Neutrophil (primary cell): ENCODE data around the gene GRXCR1.

Experiments used
- H3K27ac ChIP-seq: fragments of 200-600 bp; sonication (generic); 2 replicates; pipeline ENCODE4 v1.5.1; 2016; ENCODE audit warnings: mild to moderate bottlenecking, moderate library complexity
- H3K27me3 ChIP-seq: fragments of 200-600 bp; sonication (generic); 2 replicates; pipeline ENCODE4 v1.6.0; 2016; ENCODE audit warnings: mild to moderate bottlenecking
- H3K36me3 ChIP-seq: fragments of 200-600 bp; sonication (generic); 2 replicates; pipeline ENCODE4 v1.5.1; 2017
- H3K4me1 ChIP-seq, 2 experiments: fragments of 200-600 bp in 1 of 2; sonication (generic) in 1 of 2; 1 replicate in 1 of 2; 2 replicates in 1 of 2; pipeline versions ENCODE4 v1.5.1 to v1.6.1; 2013 to 2016; ENCODE audit warnings: low read depth in 1 of 2, low read length in 1 of 2, mild to moderate bottlenecking in 1 of 2, moderate library complexity in 1 of 2; ENCODE audit not compliant: control insufficient read depth in 1 of 2, insufficient read depth in 1 of 2
- H3K4me3 ChIP-seq, 2 experiments: fragments of 200-600 bp in 1 of 2; sonication (generic) in 1 of 2; 1 replicate in 1 of 2; 2 replicates in 1 of 2; pipeline ENCODE4 v1.5.1; 2013 to 2016; ENCODE audit warnings: low read depth in 1 of 2, low read length in 1 of 2, mild to moderate bottlenecking in 1 of 2, moderate library complexity in 1 of 2
- H3K9me3 ChIP-seq: fragments of 200-600 bp; sonication (generic); 2 replicates; pipeline ENCODE4 v1.5.1; 2016
- TF ChIP-seq, protein P1 (sequence below): fragments of 200-600 bp; sonication (generic); IDR thresholded peaks from 2 replicates; pipeline ENCODE4 v1.5.1; 2016; ENCODE audit warnings: antibody characterized with exemption

GRXCR1 gene

DNA sequence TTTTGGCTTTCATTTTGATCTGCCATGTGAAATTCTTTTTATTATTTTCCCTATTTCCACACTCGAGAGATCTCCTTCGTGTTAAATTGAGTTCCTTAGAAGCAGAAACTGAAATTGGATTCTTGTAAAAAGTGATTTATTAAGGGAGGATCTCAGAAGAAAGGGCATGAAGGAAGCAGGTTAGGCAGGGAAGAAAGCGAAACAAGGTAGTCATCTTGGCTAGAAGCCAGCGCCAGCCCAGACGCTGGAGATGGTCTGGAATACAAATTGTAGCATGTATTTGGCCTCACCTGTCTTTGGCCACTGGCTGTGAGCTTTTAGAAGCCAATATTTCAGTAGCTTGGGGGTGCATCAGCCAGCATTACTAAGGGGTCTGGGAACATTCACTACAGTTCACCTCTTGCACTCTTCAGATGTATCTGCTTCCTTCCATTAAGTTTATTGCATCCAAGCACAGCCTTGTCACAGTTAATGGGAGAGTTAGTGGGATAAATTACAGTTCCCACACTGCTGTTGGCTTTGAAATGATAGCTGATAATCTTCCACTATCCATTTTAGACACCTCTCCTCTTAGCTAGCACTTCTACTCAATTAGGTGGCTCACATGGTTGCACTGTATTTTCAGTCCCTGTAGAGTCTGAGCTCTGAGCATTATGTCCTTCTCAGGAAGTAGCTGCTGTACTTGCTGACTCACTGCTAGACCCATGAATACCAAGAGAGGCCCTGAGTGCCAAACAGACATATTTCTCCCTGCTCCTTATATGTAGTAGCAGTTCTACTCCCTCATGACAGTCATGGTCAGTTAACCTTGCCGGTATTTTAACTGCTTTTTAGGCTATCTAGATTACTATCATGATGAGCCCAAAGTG lies 14.6 kb downstream of the GRXCR1 start:
- Histone ChIP-seq H3K36me3 (no peaks in the 10 kb centered on the region), H3K4me1 (no peaks in the 10 kb centered on the region), H3K9me3 (no peaks in the 10 kb centered on the region), H3K27ac (no peak overlapping the region), H3K4me3 (no peak overlapping the region), H3K27me3 (no peaks in the 10 kb centered on the region)
- TF ChIP-seq, protein P1, sequence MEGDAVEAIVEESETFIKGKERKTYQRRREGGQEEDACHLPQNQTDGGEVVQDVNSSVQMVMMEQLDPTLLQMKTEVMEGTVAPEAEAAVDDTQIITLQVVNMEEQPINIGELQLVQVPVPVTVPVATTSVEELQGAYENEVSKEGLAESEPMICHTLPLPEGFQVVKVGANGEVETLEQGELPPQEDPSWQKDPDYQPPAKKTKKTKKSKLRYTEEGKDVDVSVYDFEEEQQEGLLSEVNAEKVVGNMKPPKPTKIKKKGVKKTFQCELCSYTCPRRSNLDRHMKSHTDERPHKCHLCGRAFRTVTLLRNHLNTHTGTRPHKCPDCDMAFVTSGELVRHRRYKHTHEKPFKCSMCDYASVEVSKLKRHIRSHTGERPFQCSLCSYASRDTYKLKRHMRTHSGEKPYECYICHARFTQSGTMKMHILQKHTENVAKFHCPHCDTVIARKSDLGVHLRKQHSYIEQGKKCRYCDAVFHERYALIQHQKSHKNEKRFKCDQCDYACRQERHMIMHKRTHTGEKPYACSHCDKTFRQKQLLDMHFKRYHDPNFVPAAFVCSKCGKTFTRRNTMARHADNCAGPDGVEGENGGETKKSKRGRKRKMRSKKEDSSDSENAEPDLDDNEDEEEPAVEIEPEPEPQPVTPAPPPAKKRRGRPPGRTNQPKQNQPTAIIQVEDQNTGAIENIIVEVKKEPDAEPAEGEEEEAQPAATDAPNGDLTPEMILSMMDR, result no peak

DNA sequence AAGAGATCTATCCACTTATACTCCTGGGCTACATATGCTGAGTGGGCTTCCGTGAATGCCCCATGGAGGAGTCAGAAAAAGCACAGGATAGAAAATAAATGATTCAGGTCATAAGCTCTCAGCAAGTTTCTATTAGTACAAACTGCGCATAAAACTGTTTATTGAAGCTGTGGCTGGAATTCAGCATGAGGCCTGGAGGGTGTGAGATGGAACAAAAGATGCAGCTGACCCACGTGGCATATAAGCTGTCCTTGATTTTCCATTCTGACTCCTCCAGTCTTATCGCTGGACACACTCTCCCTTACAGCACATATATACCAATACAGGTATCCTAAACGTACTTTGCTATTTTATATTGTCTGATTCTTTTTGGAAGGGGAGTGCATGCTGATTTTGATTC lies 17.9 kb downstream of the GRXCR1 start:
- Histone ChIP-seq H3K9me3 (no peaks in the 10 kb centered on the region), H3K27ac (no peak overlapping the region), H3K27me3 (no peaks in the 10 kb centered on the region), H3K4me1 (no peaks in the 10 kb centered on the region), H3K4me3 (no peak overlapping the region), H3K36me3 (no peaks in the 10 kb centered on the region)
- TF ChIP-seq, protein P1, result no peak

DNA sequence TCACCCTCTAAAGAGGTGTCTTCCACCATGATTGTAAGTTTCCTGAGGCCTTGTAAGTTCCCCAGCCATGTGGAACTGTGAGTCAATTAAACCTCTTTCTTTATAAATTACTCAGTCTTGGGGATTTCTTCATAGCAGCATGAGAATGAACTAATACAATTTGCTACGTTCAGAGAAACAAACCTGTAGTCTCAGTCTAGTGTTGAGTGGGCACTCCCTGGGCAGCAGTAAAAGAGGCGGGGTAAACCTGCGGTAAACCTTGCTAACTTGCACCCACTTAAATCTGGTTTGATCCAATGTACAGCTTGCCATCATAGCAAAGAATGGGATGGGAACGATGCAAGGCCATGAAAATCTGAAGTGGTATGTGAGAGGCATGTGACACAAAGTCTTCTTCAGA lies 22.4 kb downstream of the GRXCR1 start:
- Histone ChIP-seq H3K9me3 (no peaks in the 10 kb centered on the region), H3K4me3 (no peak overlapping the region), H3K4me1 (no peaks in the 10 kb centered on the region), H3K27me3 (no peaks in the 10 kb centered on the region), H3K36me3 (no peaks in the 10 kb centered on the region), H3K27ac (no peak overlapping the region)
- TF ChIP-seq, protein P1, result no peak

DNA sequence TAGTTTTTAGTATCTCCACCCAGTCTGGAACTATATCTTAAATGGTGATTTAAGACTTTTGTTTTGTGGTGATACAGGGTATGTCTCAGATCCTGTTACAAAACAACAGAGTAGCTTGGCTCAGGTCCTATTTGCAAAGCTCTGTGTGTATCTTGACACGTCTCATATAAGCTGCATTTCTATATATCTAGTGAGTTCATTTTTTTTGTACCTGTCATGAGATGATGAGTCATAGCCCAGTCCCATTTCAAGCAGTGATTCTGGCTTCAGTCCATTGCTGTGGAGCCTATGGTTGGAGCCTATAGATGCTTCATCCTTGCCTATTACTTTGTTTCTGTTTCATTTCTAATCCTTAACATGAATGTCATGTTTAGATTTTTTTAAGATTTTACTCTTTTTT lies 23.0 kb downstream of the GRXCR1 start:
- H3K4me3 ChIP-seq, result no peak overlapping the region
- H3K27me3 ChIP-seq, result no peaks in the 10 kb centered on the region
- H3K4me1 ChIP-seq, result no peaks in the 10 kb centered on the region
- TF ChIP-seq, protein P1, result no peak
- H3K27ac ChIP-seq, result no peak overlapping the region
- H3K9me3 ChIP-seq, result no peaks in the 10 kb centered on the region
- H3K36me3 ChIP-seq, result no peaks in the 10 kb centered on the region

DNA sequence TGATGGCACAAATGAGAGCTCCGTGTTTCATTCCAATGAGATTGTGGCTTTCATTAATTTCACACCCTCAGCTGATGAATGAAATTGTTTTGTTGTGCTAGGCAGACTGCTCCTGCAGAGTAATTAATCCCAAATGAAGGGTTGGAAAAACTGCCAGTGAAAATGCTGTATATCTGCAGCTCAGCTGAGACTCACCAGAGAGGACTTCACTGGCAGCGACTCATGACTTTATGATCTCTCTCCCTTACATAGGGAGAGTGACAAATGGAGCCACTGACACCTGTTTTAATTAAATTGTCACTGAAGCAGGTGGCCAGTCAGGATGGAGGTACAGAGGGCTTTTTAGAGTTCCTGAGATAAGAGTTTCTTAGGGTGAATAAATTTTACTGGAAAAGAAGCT lies 24.8 kb downstream of the GRXCR1 start:
- Histone ChIP-seq H3K4me1 (no peaks in the 10 kb centered on the region), H3K27me3 (no peaks in the 10 kb centered on the region), H3K9me3 (no peaks in the 10 kb centered on the region), H3K27ac (no peak overlapping the region), H3K36me3 (no peaks in the 10 kb centered on the region), H3K4me3 (no peak overlapping the region)
- TF ChIP-seq, protein P1, result no peak
